Cardiac muscle cell (in vitro differentiated cells and primary cell): ENCODE measurements around the gene ACADSB. TPM values are rescaled to one million over a fixed set of nuclear protein-coding genes. Genes with fewer than 3 reads are reported as not detected.

Experiments
- DNase-seq, 2 donors: peaks; one replicate each; pipeline versions ENCODE4 v3.0.0 to v3.0.0-alpha.2; 2010 to 2017; ENCODE audit warnings: low read depth in 1 of 2, low spot score in 1 of 2
- H3K27ac ChIP-seq: fragments of 200-600 bp; sonication (generic); 2 replicates; pipeline ENCODE4 v1.5.1; 2016
- H3K27me3 ChIP-seq: fragments of 200-600 bp; sonication (generic); 2 replicates; pipeline ENCODE4 v1.6.0; 2016; ENCODE audit warnings: control low read depth
- H3K36me3 ChIP-seq: fragments of 200-600 bp; sonication (generic); 2 replicates; pipeline ENCODE4 v1.5.1; 2016; ENCODE audit warnings: control low read depth
- H3K4me1 ChIP-seq: fragments of 200-600 bp; sonication (generic); 2 replicates; pipeline ENCODE4 v1.8.1; 2017; ENCODE audit warnings: low read depth, mild to moderate bottlenecking, mixed run types
- H3K4me3 ChIP-seq: fragments of 200-600 bp; sonication (generic); 2 replicates; pipeline ENCODE4 v1.5.1; 2016; ENCODE audit warnings: mild to moderate bottlenecking
- H3K9me3 ChIP-seq: fragments of 200-600 bp; sonication (generic); 2 replicates; pipeline ENCODE4 v1.5.1; 2017; ENCODE audit warnings: low read depth, mild to moderate bottlenecking, control low read depth
- CTCF ChIP-seq: IDR thresholded peaks from 2 replicates; pipeline ENCODE4 v1.5.1; 2012; ENCODE audit warnings: low read depth, mild to moderate bottlenecking, low read length
- polyA plus RNA-seq: library from polyadenylated mRNA; unstranded; fragments of >200 nt; fragmentation: Nextera tagmentation; extraction: Ambion mirVana; gene quantifications from 2 replicates; pipeline ENCODE4 v1.2.1, GENCODE V29; 2016
- total RNA-seq: library from RNA; depleted of rRNA; stranded (reverse); fragments of >200 nt; gene quantifications from 2 replicates; pipeline ENCODE4 v1.2.3, GENCODE V29; 2016

Gene ACADSB
- total and polyA plus RNA-seq, 2 experiments from 2014 or later, result 14.3 to 16.0 TPM

- no peaks in the 10 kb centered on the region for H3K9me3 ChIP-seq
- H3K4me1 ChIP-seq, result no peaks in the 10 kb centered on the region
- DNase-seq, result no peak
- H3K36me3 ChIP-seq, result peaks cover 19% of the 10 kb centered on the region
- no peaks in the 10 kb centered on the region for H3K27me3 ChIP-seq
- no peak overlapping the region for H3K27ac ChIP-seq
- TF ChIP-seq CTCF, result no peak
- no peak overlapping the region for H3K4me3 ChIP-seq
These were observed 37.3 kb downstream of the ACADSB start for GRCh38 chr10:123045961-123046731.

GRCh38 chr10:123057968-123058367 lies 49.2 kb downstream of the ACADSB start:
- Histone ChIP-seq H3K27me3 (no peaks in the 10 kb centered on the region), H3K9me3 (no peaks in the 10 kb centered on the region), H3K36me3 (peaks cover 6% of the 10 kb centered on the region), H3K27ac (no peak overlapping the region), H3K4me1 (no peaks in the 10 kb centered on the region), H3K4me3 (no peak overlapping the region)
- no peak for DNase-seq
- no peak for TF ChIP-seq CTCF

- H3K27me3 ChIP-seq, result no peaks in the 10 kb centered on the region
- H3K27ac ChIP-seq, result no peak overlapping the region
- H3K36me3 ChIP-seq, result no peaks in the 10 kb centered on the region
- no peak for DNase-seq
- H3K9me3 ChIP-seq, result no peaks in the 10 kb centered on the region
- no peak for TF ChIP-seq CTCF
- H3K4me3 ChIP-seq, result no peak overlapping the region
- no peaks in the 10 kb centered on the region for H3K4me1 ChIP-seq
These were observed 53.1 kb downstream of the ACADSB start for GRCh38 chr10:123061865-123062264.

- Histone ChIP-seq H3K9me3 (no peaks in the 10 kb centered on the region), H3K4me3 (no peak overlapping the region), H3K27me3 (no peaks in the 10 kb centered on the region), H3K4me1 (no peaks in the 10 kb centered on the region), H3K36me3 (no peaks in the 10 kb centered on the region), H3K27ac (no peak overlapping the region)
- TF ChIP-seq CTCF, result no peak
- DNase-seq, result no peak
These were observed 53.9 kb downstream of the ACADSB start for GRCh38 chr10:123062726-123063125.

GRCh38 chr10:123068087-123068853 lies 59.5 kb downstream of the ACADSB start:
- Histone ChIP-seq H3K36me3 (no peaks in the 10 kb centered on the region), H3K27me3 (no peaks in the 10 kb centered on the region), H3K4me1 (no peaks in the 10 kb centered on the region), H3K4me3 (no peak overlapping the region), H3K27ac (no peak overlapping the region), H3K9me3 (no peaks in the 10 kb centered on the region)
- DNase-seq, result no peak
- no peak for TF ChIP-seq CTCF
